ENCODE measurements around the gene ZNF672.

ZNF672 gene

DNA sequence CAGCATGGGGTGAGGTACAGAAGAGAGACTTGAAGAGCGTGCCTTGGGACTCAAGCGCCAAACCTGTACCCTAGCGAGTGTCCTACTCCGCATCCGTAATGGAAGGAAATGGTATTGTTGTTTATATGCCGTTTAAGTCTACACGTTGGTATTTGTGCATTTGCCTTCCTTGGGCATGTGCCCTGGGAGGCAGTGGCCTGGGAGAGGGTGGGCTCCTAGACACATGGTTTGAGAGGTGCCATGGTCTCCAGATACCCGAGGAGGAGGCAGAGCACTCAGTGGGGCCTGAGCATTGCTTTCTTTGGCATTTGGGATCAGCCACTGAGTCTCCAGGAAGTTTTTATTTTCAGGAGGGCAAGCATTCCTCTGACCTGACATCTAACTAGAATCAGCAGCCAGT is 6.5 kb downstream of the ZNF672 start:
- DNase-seq (ENCODE audit: low read depth): no peak
- TF ChIP-seq, protein P1, sequence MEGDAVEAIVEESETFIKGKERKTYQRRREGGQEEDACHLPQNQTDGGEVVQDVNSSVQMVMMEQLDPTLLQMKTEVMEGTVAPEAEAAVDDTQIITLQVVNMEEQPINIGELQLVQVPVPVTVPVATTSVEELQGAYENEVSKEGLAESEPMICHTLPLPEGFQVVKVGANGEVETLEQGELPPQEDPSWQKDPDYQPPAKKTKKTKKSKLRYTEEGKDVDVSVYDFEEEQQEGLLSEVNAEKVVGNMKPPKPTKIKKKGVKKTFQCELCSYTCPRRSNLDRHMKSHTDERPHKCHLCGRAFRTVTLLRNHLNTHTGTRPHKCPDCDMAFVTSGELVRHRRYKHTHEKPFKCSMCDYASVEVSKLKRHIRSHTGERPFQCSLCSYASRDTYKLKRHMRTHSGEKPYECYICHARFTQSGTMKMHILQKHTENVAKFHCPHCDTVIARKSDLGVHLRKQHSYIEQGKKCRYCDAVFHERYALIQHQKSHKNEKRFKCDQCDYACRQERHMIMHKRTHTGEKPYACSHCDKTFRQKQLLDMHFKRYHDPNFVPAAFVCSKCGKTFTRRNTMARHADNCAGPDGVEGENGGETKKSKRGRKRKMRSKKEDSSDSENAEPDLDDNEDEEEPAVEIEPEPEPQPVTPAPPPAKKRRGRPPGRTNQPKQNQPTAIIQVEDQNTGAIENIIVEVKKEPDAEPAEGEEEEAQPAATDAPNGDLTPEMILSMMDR (IDR thresholded peaks at IDR 0.05; ENCODE audit: low read depth, low read length): no peak
- TF ChIP-seq MYC (IDR thresholded peaks at IDR 0.05; ENCODE audit: low read depth, low read length) (no peak), POLR2A (IDR thresholded peaks at IDR 0.05; ENCODE audit: extremely low read depth, insufficient read length) (no peak)
- TF ChIP-seq, protein P2, sequence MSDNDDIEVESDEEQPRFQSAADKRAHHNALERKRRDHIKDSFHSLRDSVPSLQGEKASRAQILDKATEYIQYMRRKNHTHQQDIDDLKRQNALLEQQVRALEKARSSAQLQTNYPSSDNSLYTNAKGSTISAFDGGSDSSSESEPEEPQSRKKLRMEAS (IDR thresholded peaks at IDR 0.05; ENCODE audit: low read depth, low read length): no peak
- no peak overlapping the region for H3K4me3 ChIP-seq (ENCODE audit: low read depth, low read length)

DNA sequence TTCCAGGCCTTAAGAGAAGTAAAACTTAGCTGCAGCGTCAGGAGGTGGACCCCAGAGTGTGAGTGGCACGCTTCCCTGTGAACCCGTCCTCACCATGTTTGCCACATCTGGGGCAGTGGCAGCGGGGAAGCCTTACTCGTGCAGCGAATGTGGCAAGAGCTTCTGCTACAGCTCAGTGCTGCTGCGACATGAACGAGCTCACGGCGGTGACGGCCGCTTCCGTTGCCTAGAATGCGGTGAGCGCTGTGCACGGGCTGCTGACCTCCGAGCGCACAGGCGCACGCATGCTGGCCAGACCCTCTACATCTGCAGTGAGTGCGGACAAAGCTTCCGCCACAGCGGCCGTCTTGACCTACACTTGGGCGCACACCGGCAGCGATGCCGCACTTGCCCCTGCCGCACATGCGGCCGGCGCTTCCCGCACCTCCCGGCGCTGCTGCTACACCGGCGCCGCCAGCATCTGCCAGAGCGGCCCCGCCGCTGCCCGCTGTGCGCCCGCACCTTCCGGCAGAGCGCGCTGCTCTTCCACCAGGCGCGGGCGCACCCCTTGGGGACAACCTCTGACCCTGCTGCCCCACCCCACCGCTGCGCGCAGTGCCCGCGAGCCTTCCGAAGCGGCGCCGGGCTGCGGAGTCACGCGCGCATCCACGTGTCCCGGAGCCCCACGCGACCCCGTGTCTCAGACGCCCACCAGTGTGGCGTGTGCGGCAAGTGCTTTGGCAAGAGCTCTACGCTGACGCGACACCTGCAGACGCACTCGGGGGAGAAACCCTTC is 9.3 kb downstream of the ZNF672 start:
- DNase-seq (ENCODE audit: low read depth): no peak
- no peak overlapping the region for H3K4me3 ChIP-seq (ENCODE audit: low read depth, low read length)
- no peak for TF ChIP-seq MYC (IDR thresholded peaks at IDR 0.05; ENCODE audit: low read depth, low read length)
- TF ChIP-seq, protein P1 (IDR thresholded peaks at IDR 0.05; ENCODE audit: low read depth, low read length): no peak

DNA sequence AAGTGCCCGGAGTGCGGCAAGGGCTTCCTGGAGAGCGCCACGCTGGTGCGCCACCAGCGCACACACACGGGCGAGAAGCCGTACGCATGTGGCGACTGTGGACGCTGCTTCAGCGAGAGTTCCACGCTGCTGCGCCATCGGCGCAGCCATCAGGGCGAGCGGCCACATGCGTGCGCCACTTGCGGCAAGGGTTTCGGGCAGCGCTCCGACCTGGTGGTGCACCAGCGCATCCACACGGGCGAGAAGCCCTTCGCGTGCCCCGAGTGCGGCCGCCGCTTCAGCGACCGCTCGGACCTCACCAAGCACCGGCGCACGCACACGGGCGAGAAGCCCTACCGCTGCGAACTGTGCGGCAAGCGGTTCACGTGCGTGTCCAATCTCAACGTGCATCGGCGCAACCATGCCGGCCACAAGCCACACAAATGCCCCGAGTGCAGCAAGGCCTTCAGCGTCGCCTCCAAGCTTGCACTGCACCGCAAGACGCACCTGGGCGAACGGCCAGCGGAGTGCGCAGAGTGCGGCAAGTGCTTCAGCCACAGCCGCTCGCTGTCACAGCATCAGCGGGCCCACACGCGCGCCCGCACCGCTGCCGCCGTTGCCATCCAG is 10.0 kb downstream of the ZNF672 start:
- H3K4me3 ChIP-seq (ENCODE audit: low read depth, low read length): no peak overlapping the region
- TF ChIP-seq, protein P2 (IDR thresholded peaks at IDR 0.05; ENCODE audit: low read depth, low read length): no peak
- TF ChIP-seq POLR2A (IDR thresholded peaks at IDR 0.05; ENCODE audit: extremely low read depth, insufficient read length): no peak
- TF ChIP-seq, protein P1 (IDR thresholded peaks at IDR 0.05; ENCODE audit: low read depth, low read length): no peak
- no peak for TF ChIP-seq MYC (IDR thresholded peaks at IDR 0.05; ENCODE audit: low read depth, low read length)
- DNase-seq (ENCODE audit: low read depth): no peak

DNA sequence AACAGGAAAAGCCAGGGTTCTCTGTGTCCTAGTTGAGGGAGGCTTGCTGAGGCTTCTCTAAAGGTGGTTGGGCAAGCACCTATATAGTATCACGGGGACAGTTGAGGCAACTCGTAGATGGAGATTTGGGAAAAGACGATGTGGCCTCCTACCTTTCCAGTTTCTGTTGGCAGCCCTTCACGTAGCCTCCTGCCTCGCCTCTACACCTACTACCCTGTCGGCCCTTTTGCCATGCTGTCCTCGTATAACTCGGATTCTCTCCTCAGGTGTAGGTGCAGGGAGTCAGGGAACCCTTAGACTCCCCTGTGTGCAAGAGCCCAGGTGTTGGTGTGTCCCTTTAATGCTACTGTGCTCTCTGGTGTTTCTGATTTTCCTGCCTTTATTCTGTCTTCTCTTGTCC is 10.6 kb downstream of the ZNF672 start:
- TF ChIP-seq POLR2A (IDR thresholded peaks at IDR 0.05; ENCODE audit: extremely low read depth, insufficient read length) (no peak), MYC (IDR thresholded peaks at IDR 0.05; ENCODE audit: low read depth, low read length) (no peak)
- TF ChIP-seq, protein P2 (IDR thresholded peaks at IDR 0.05; ENCODE audit: low read depth, low read length): no peak
- TF ChIP-seq, protein P1 (IDR thresholded peaks at IDR 0.05; ENCODE audit: low read depth, low read length): no peak
- no peak for DNase-seq (ENCODE audit: low read depth)
- no peak overlapping the region for H3K4me3 ChIP-seq (ENCODE audit: low read depth, low read length)

DNA sequence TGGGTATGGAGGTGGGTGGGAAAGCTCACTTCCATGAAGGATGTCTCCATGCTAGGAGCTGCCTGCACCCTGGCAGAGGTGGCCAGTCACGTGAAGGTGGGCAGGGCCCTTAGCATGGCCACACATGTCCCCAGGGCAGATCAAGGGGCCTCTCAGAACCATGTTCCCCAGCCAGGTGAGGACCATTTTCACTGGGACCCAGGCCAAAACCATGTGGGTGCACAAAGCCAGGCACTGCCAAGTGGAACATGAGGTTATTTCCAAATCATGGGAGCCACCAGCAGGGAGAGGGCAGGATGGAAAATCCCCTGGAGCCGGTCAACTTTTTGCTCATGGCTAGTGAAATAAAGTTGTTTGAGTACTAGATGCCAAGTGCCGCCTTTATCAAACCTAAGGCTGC is 11.1 kb downstream of the ZNF672 start:
- DNase-seq (ENCODE audit: low read depth): no peak
- TF ChIP-seq, protein P2 (IDR thresholded peaks at IDR 0.05; ENCODE audit: low read depth, low read length): no peak
- TF ChIP-seq MYC (IDR thresholded peaks at IDR 0.05; ENCODE audit: low read depth, low read length) (no peak), POLR2A (IDR thresholded peaks at IDR 0.05; ENCODE audit: extremely low read depth, insufficient read length) (no peak)
- TF ChIP-seq, protein P1 (IDR thresholded peaks at IDR 0.05; ENCODE audit: low read depth, low read length): no peak
- no peak overlapping the region for H3K4me3 ChIP-seq (ENCODE audit: low read depth, low read length)
